HG03139 (cell line): Measurements from ENCODE around the gene PHF21B.

Experiments
- ATAC-seq: cut with Tn5 transposase; IDR thresholded peaks from one replicate; pipeline ENCODE4 v1.9.1; 2021; ENCODE audit not compliant: unreplicated experiment

Gene PHF21B

GRCh38 chr22:44938886-44939285, 70.9 kb downstream of the PHF21B start:
- ATAC-seq, result no peak

GRCh38 chr22:44937216-44937615, 72.6 kb downstream of the PHF21B start:
- no peak for ATAC-seq

- no peak for ATAC-seq
Measured at GRCh38 chr22:44936201-44936600, 73.6 kb downstream of the PHF21B start.

- no peak for ATAC-seq
Measured at GRCh38 chr22:44935724-44936123, 74.1 kb downstream of the PHF21B start.

- ATAC-seq, result no peak
Measured at GRCh38 chr22:44934454-44934735, 75.4 kb downstream of the PHF21B start.

GRCh38 chr22:44933666-44934453, 75.9 kb downstream of the PHF21B start:
- no peak for ATAC-seq

GRCh38 chr22:44932493-44932892, 77.3 kb downstream of the PHF21B start:
- no peak for ATAC-seq

- no peak for ATAC-seq
Measured at GRCh38 chr22:44931766-44932165, 78.0 kb downstream of the PHF21B start.

GRCh38 chr22:44931077-44931540, 78.7 kb downstream of the PHF21B start:
- ATAC-seq, result no peak

- no peak for ATAC-seq
Measured at GRCh38 chr22:44930711-44931035, 79.1 kb downstream of the PHF21B start.

- ATAC-seq, result no peak
Measured at GRCh38 chr22:44930016-44930710, 79.6 kb downstream of the PHF21B start.

- ATAC-seq, result no peak
Measured at GRCh38 chr22:44929359-44930015, 80.3 kb downstream of the PHF21B start.

- ATAC-seq, result no peak
Measured at GRCh38 chr22:44928711-44929358, 81.0 kb downstream of the PHF21B start.

- ATAC-seq, result no peak
Measured at GRCh38 chr22:44928136-44928463, 81.7 kb downstream of the PHF21B start.

- no peak for ATAC-seq
Measured at GRCh38 chr22:44927463-44928135, 82.2 kb downstream of the PHF21B start.

- ATAC-seq, result no peak
Measured at GRCh38 chr22:44926491-44927415, 83.1 kb downstream of the PHF21B start.

- ATAC-seq, result no peak
Measured at GRCh38 chr22:44926124-44926475, 83.7 kb downstream of the PHF21B start.

- ATAC-seq, result no peak
Measured at GRCh38 chr22:44925465-44926123, 84.2 kb downstream of the PHF21B start.

- ATAC-seq, result no peak
Measured at GRCh38 chr22:44924710-44925109, 85.1 kb downstream of the PHF21B start.

GRCh38 chr22:44924098-44924497, 85.7 kb downstream of the PHF21B start:
- no peak for ATAC-seq
